NCI-H1694 treated with DMSO at 0.1 percent for 48 hours (cell line): ENCODE results near the gene TK2.
A peak's percentile ranks its signal among the peaks of the same experiment; 100 is the strongest.

ENCODE experiments used
- DNase-seq: peaks from one replicate; lab custom pipeline; 2025; lab: John Stamatoyannopoulos, UW

Gene TK2

DNA sequence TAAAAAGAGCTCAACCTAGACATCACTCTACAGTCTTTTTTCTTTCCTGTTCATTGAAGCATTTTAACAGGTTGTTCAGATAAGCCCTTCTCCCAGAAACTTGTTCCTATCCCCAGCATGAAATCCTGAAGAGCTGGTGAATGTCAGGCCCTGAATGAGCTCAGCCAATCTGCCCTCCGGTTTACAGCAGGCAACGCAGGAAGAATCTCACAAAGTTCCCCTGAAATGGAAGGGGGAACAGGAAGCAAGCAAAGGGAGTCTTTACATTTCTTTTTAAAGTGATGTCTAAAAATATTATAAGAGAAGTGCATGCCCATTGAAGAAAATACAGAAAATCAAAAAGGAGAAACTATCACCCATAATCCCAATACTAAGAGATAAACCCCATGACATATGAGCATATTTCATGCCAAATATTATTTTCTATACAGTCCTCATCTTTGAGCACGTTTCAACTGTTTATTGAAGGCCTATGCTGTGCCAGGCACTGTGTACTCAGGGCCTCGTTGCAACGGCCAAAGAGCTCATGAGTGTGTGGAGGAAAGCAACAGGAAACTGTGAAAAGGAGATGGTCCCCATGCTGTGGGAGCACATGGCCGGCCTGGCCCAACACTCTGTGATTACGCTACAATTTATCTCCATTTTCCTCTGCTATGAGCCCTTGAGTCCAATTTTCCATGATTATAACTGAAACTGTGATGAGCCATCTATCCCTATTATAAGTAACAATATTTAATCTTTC lies 5.7 kb downstream of the TK2 start:
- no peak for DNase-seq

GRCh38 chr16:66543541-66543940 lies 6.4 kb downstream of the TK2 start:
- DNase-seq, result no peak

DNA sequence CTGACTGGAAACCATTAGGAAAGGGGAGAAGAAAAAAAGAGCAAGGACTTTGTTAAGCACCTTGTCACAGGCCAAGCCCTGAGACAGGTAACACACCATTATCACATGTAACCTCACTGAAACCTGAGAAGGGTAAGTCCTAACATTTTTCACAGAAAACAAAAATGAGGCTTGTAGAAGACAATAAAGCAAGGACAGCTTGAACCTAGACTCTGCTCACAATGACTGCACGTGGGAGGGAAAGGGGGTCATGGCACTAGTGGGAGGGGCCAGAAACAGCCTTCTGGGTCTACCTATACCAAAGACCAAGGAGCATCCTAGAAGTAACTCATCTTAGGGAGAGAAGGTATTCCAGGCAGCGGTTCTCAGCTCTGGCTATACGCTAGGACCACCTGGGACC lies 7.5 kb downstream of the TK2 start:
- no peak for DNase-seq

DNA sequence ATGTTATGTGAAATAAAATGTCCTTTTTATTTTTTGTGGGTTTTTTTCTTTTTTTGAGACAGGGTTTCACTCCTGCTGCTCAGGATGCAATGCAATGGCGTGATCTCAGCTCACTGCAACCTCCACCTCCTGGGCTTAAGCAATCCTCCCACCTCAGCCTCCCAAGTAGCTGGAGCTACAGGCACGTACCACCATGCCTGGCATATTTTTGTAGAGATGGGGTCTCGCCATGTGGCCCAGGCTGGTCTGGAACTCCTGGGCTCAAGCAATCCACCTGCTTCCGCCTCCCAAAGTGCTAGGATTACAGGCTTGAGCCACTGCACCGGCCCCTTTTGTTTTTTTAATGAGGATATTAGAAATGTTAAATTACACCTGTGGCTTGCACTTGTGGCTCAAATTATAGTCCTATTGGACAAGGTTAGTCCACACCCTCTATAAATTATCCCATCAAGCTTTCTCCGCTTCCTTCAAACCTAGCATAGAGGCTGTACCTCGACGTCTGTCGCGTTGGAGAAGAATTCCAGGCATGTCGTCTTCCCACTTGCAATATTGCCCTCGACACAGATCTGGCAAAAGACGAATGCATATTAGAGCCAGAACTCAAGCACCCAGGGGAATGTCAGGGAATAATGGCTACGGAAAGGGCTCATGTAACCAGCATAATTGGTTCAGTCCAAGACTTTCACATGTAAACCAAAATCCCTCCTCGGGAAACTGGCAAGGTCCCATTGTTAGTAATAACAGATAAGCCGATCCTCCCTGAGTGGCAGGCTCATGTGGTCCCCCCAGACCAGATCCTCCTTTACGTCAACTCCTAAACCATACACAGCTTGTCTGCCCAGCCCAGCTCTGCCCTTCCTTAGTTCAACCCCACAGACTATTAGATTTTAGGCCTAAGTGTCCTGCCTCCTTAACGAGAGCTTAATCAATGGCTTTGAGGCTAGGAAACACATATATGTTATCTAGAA lies 8.2 kb downstream of the TK2 start:
- DNase-seq, result no peak

DNA sequence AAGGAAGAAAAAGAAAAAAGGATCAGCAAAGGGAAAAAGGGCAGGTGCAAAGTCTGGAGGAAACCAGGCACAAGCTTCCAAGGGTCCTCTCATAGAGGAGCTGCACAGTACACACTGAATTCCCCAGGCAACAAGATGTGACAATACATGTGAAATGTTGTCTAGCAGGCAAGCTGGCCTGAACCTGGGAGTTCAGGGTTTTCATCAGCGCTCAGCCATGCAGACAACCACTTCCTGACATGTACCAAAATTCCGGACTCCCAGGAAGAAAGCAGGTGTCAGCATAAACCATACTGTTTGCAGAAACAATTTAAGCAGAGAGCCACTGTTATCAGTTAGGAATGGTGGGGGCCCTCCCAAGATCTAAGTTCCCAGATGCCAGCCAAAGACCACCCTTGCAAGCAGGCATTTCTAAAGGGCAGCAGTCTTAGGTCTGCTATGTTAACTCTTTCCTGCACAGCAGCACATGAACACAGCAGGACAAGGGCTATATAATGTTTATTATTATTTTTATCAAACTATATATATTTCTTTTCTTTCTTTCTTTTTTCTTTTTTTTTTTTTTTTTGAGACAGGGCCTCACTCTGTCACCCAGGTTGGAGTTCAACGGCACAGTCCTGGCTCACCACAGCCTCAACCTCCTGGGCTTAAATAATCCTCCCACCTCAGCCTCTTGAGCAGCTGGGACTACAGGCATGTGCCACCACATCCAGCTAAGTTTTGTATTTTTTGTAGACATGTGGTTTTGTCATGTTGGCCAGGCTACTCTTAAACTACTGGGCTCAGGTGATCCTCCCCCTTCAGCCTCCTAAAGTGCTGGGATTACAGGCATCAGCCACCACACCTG lies 10.1 kb downstream of the TK2 start:
- DNase-seq, result no peak

- no peak for DNase-seq
Measured at GRCh38 chr16:66538910-66539309, 11.0 kb downstream of the TK2 start.

- no peak for DNase-seq
Measured at GRCh38 chr16:66537236-66537635, 12.7 kb downstream of the TK2 start.

GRCh38 chr16:66536525-66536924 lies 13.4 kb downstream of the TK2 start:
- no peak for DNase-seq

DNA sequence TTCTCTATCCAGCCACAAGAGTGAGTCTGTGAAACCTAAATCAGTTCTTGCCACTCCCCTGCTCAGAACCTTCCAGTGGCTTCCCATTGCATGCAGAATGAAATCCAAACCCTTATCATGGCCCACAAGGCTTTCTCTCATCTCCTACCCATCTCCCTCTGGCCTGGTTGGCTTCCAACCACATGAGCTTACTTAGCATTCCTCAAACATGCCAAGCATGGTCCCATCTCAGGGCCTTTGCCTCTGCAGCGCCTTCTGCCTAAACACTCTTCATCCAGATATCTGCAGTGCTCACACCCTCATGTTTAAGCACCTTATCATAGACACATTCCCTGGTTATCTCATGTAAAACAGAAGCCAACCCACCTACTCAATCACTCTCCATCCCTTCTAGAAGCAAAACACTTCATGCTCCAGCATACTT lies 15.5 kb downstream of the TK2 start:
- DNase-seq, result no peak

GRCh38 chr16:66529475-66529874 lies 20.4 kb downstream of the TK2 start:
- no peak for DNase-seq

DNA sequence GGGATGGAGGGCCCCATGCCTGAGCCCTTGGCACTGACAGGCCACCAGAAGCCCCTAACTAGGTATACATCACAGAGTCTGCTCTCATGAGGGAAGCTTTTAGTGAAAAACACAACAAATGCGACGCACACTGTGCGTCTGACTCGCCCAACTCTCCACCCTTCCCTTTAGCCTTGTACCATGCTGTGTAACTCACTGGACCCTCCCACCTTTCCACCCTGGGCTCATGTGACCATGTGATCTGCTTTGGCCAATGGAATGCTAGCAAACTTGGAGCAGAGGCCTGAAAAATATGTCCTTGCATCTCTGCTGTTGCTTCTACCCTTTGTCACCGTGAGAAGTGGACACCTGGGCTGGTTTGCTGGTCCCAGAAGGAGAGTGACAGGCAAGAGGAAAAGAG lies 21.6 kb downstream of the TK2 start:
- DNase-seq, result no peak

DNA sequence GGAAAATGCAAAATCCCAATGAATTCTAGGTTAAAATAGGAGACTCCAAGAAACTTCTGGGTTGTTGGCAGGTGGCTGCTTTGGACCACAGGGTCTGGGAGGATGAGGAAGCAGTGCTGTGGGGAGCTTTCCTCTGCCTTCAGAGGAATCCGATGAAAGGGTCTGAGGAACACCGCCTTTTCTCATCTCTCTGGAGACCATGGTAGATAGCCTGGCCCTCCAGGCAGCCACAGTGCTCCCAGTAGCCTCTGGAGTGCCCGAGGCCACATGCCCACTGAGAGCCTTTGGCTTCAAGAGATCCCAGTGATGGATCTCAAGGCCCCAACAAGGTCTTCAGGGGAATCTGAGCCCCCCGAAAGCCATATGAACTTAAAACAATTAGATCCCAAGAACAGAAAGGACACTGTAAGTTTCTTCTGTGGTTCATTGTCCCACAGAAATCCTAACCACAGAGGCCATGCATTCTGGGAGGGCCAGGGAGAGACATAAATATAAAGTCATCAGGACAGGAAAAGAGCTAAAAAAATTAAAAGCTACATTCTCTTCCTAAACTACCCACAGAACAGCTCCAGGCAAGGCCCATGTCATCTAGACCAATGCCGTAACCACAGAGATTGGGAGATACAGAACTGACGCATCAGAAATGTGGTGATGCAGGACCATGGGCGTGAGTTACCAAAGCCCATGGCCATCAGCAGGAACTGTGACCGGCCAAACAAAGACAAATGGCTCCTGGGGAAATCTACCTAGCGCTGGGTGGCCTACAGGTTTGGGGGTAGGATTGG lies 24.3 kb downstream of the TK2 start:
- no peak for DNase-seq

GRCh38 chr16:66524601-66525164 lies 25.2 kb downstream of the TK2 start:
- peak; percentile 7 for DNase-seq

- DNase-seq, result no peak
Measured at GRCh38 chr16:66523861-66524354, 26.0 kb downstream of the TK2 start.

- DNase-seq, result no peak
Measured at GRCh38 chr16:66522816-66523590, 26.9 kb downstream of the TK2 start.

- no peak for DNase-seq
Measured at GRCh38 chr16:66521951-66522771, 27.8 kb downstream of the TK2 start.

- no peak for DNase-seq
Measured at GRCh38 chr16:66521252-66521713, 28.6 kb downstream of the TK2 start.

DNA sequence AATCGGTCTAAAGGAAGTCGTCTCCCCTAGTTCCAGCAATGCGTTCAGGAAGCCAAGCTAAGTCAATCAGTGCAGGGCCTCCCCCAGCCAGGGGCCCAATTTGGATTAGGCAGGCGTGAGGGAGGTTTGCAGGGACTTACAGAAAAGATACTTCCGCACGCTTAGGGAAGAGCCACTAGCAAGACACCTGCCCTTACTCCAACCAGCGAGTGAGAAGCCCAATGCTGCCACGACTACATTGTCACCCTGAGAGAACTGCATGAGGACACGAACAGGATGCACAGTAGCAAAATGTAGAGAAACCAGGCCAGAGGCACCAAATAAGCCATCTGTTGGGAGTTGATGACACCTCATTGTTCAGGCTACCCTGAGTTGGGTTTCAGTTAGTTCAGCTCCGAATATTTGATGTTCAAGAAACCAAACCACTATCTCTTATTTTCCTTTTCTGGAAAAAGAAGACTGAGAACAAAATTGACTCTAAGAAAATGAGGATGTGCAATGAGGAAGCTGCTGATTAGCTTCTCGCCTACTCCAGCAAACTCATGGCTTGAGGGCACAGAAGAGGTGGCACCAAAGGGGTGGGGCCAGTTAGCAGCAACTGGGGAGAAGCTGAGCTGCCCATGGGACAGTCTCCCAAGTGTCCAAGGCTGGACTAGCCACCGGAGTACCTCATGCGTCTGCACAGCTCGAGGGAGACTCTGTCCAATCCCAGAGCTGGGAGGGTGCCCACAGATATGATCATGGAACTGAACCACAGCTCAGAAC lies 29.3 kb downstream of the TK2 start:
- no peak for DNase-seq
